Measurements from ENCODE around the gene C4orf51.

The C4orf51 gene

GRCh38 chr4:145776208-145776607 lies 96.3 kb downstream of the C4orf51 start:
- no peak for DNase-seq (ENCODE audit: low spot score)
- in situ Hi-C loops (cut with MboI; ENCODE audit: low pct_unique_long_range_greater_than_20kb, low sequenced_read_pairs, unreplicated experiment), result no loop called here
- TF ChIP-seq, protein P1, sequence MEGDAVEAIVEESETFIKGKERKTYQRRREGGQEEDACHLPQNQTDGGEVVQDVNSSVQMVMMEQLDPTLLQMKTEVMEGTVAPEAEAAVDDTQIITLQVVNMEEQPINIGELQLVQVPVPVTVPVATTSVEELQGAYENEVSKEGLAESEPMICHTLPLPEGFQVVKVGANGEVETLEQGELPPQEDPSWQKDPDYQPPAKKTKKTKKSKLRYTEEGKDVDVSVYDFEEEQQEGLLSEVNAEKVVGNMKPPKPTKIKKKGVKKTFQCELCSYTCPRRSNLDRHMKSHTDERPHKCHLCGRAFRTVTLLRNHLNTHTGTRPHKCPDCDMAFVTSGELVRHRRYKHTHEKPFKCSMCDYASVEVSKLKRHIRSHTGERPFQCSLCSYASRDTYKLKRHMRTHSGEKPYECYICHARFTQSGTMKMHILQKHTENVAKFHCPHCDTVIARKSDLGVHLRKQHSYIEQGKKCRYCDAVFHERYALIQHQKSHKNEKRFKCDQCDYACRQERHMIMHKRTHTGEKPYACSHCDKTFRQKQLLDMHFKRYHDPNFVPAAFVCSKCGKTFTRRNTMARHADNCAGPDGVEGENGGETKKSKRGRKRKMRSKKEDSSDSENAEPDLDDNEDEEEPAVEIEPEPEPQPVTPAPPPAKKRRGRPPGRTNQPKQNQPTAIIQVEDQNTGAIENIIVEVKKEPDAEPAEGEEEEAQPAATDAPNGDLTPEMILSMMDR (IDR thresholded peaks at IDR 0.05; ENCODE audit: extremely low read depth, insufficient read depth, missing control alignments), result no peak

DNA sequence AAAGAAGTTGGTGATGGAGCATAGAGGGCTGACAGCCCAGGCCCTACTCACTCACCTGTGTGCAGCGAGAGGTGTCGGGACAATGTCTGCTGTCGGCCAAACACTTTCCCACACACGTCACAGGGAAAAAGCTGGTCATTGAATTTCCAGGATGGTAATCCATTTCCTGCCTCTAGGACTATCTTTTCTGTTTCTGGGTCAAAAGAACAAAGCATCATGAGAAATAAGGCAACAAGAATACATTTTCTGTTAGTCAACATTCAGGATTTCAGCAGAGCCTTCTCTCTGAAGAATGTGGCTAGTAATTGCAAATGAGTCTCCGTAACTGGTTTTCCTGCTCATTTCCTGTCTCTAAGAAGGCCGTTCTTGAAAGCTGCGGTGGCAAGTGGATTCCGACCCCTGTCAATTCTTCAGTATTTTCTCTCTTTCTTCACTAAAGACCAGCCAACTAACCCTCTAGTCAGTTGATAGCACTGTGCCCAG lies 99.4 kb downstream of the C4orf51 start:
- in situ Hi-C loops (cut with MboI; ENCODE audit: low pct_unique_long_range_greater_than_20kb, low sequenced_read_pairs, unreplicated experiment), result no loop called here
- TF ChIP-seq, protein P1 (IDR thresholded peaks at IDR 0.05; ENCODE audit: extremely low read depth, insufficient read depth, missing control alignments), result no peak
- DNase-seq (ENCODE audit: low spot score), result no peak

- in situ Hi-C loops (cut with MboI; ENCODE audit: low pct_unique_long_range_greater_than_20kb, low sequenced_read_pairs, unreplicated experiment), result no loop called here
- no peak for DNase-seq (ENCODE audit: low spot score)
- TF ChIP-seq, protein P1 (IDR thresholded peaks at IDR 0.05; ENCODE audit: extremely low read depth, insufficient read depth, missing control alignments), result no peak
Measured at GRCh38 chr4:145781351-145781750, 101.4 kb downstream of the C4orf51 start.
